A549 (cell line): ENCODE data around the gene POLR3F. TPM values are rescaled to one million over a fixed set of nuclear protein-coding genes. Genes with fewer than 3 reads are reported as not detected.

Source experiments
- ATAC-seq, 2 experiments: fragments of 200-7000 bp in 1 of 2; fragments of >200 bp in 1 of 2; cut with Nextera tagmentation in 1 of 2; cut with Tn5 transposase in 1 of 2; 3 replicates each; pipeline versions ENCODE4 v1.8.0 to v1.9.1; 2018 to 2020; ENCODE audit warnings: mild to moderate bottlenecking in 1 of 2, moderate library complexity in 1 of 2
- CTCF ChIA-PET: fragments of 300-600 bp; sonication (Branson Sonifier 250); formaldehyde crosslinking; extraction: SDS; loops from one replicate; lab custom pipeline; 2021; ENCODE audit warnings: antibody characterized with exemption, inconsistent platforms; lab: Yijun Ruan, JAX
- POLR2A ChIA-PET: fragments of 350-600 bp; formaldehyde crosslinking; extraction: SDS; loops from one replicate; lab custom pipeline; 2021; ENCODE audit warnings: antibody characterized with exemption, inconsistent platforms; lab: Yijun Ruan, JAX
- DNase-seq, 2 experiments: peaks; one replicate each; pipeline versions ENCODE4 v3.0.0 to v3.0.0-alpha.2; 2011 to 2016; ENCODE audit warnings: low read depth in 1 of 2, low spot score in 1 of 2
- FAIRE-seq: peaks from 2 replicates; lab custom pipeline; 2011; peaks lifted over from hg19 to GRCh38; lab: Jason Lieb, UNC
- H3K27ac ChIP-seq, 2 experiments: fragments of >200 bp; sonication (Bioruptor Twin); formaldehyde crosslinking; 3 replicates each; pipeline ENCODE4 v1.5.1; 2016 to 2017
- H3K4me1 ChIP-seq: fragments of >200 bp; sonication (Bioruptor Twin); formaldehyde crosslinking; 3 replicates; pipeline ENCODE4 v1.6.1; 2016
- H3K4me2 ChIP-seq: fragments of >200 bp; sonication (Bioruptor Twin); formaldehyde crosslinking; 3 replicates; pipeline ENCODE4 v1.6.1; 2016
- H3K4me3 ChIP-seq: fragments of >200 bp; sonication (Bioruptor Twin); formaldehyde crosslinking; 3 replicates; pipeline ENCODE4 v1.5.1; 2016
- H3K9me3 ChIP-seq: fragments of >200 bp; sonication (Bioruptor Twin); formaldehyde crosslinking; 3 replicates; pipeline ENCODE4 v1.6.1; 2016
- FOXS1 ChIP-seq: fragments of 250-450 bp; sonication (Bioruptor Pico); IDR thresholded peaks from 2 replicates; pipeline ENCODE4 v1.5.0; 2020; ENCODE audit warnings: mild to moderate bottlenecking, moderate library complexity
- HEYL ChIP-seq: fragments of 250-450 bp; sonication (Bioruptor Pico); IDR thresholded peaks from 2 replicates; pipeline ENCODE4 v1.8.0; 2021; ENCODE audit warnings: mild to moderate bottlenecking, moderate library complexity
- MAFK ChIP-seq: fragments of 450-650 bp; IDR thresholded peaks from 2 replicates; pipeline ENCODE4 v1.6.1; 2014; ENCODE audit not compliant: partially characterized antibody
- RFX5 ChIP-seq: fragments of 450-650 bp; IDR thresholded peaks from 2 replicates; pipeline ENCODE4 v1.7.1; 2014; ENCODE audit warnings: antibody characterized with exemption, mild to moderate bottlenecking, moderate library complexity
- TP53 ChIP-seq: fragments of 250-450 bp; sonication (Bioruptor Pico); IDR thresholded peaks from 2 replicates; pipeline ENCODE4 v1.5.0; 2021; ENCODE audit warnings: mild to moderate bottlenecking, moderate library complexity
- USF2 ChIP-seq: fragments of 450-650 bp; IDR thresholded peaks from 2 replicates; pipeline ENCODE4 v1.6.1; 2014; ENCODE audit warnings: antibody characterized with exemption
- WGBS: methylation state at CpG from one replicate; pipeline ENCODE4 v1.1.6; 2017; ENCODE audit errors: missing lambda C conversion rate; 5-methylcytosine and 5-hydroxymethylcytosine counted together
- polyA plus RNA-seq, 4 experiments: library from polyadenylated mRNA; depleted of rRNA in 3 of 4; stranded (reverse); fragments of >200 nt; fragmentation: RNase III in 1 of 4; extraction: RNeasy Plus Mini Kit Qiagen cat#74134 plus additional on column Dnase treatment in 1 of 4; gene quantifications; 2 replicates in 3 of 4; 3 replicates in 1 of 4; pipeline ENCODE4 v1.2.3, GENCODE V29; 2011 to 2017
- small RNA-seq, 6 experiments: library from RNA; depleted of rRNA; stranded (forward); fragments of <200 nt; gene quantifications; one replicate each; pipeline ENCODE3, GENCODE V24; 2012

POLR3F gene
- polyA plus RNA-seq, 2 of the 4 experiments (the other 2 are of a cell fraction) = 20.7 to 22.6 TPM

GRCh38 chr20:18533491-18533890, 66.3 kb downstream of the POLR3F start:
- no peak overlapping the region for H3K4me3 ChIP-seq
- WGBS = 15% methylated on average over 1 of the region's 1 CpG
- no peaks in the 10 kb centered on the region for H3K9me3 ChIP-seq
- FAIRE-seq (no peak), DNase-seq (no peak), ATAC-seq (no peak)
- TF ChIP-seq FOXS1 (CRISPR knock-in tag) = no peak
- TF ChIP-seq HEYL = no peak
- CTCF ChIA-PET = no interaction called here
- POLR2A ChIA-PET = interaction anchor here (0.6 kb wide), 1 partner anchor 13 kb away, joined by 3 read pairs; no protein-coding TSS in a partner anchor
- no peak overlapping the region for H3K27ac ChIP-seq
- no peak overlapping the region for H3K4me2 ChIP-seq
- no peaks in the 10 kb centered on the region for H3K4me1 ChIP-seq

GRCh38 chr20:18533978-18534644, 66.9 kb downstream of the POLR3F start:
- DNase-seq (no peak), FAIRE-seq (no peak), ATAC-seq (no peak)
- Histone ChIP-seq H3K27ac (no peak overlapping the region), H3K4me3 (no peak overlapping the region), H3K9me3 (no peaks in the 10 kb centered on the region), H3K4me2 (no peak overlapping the region), H3K4me1 (no peaks in the 10 kb centered on the region)
- TF ChIP-seq RFX5 (no peak), MAFK (peak; percentile 69), FOXS1 (CRISPR knock-in tag) (no peak), TP53 (CRISPR knock-in tag) (no peak), USF2 (no peak)
- ChIA-PET CTCF (no interaction called here), POLR2A (no interaction called here)
- WGBS = 84% methylated on average over 6 of the region's 6 CpGs

Small RNA genes within 50 kb of the gene (small RNA-seq; reads per million reads assigned to genes)
- gene MIR3192 (0 reads per million in 6 experiments), gene RNA5SP476 (0 reads per million in 6 experiments)

Other genes with a start within 250 kb of the POLR3F start
- gene ZNF133, start 178.9 kb upstream of the POLR3F start, polyA plus RNA-seq (2011; rRNA removed) = 11.6 and 16.6 TPM in 2 replicates
- gene ZNF133, start 178.9 kb upstream of the POLR3F start, polyA plus RNA-seq (2017; fragmentation: RNase III; extraction: RNeasy Plus Mini Kit Qiagen cat#74134 plus additional on column Dnase treatment) = 9.2 to 11.0 TPM (median 9.8 TPM) in 3 replicates
- 5.1 and 5.8 TPM in 2 replicates for gene DZANK1, start 360 bp upstream of the POLR3F start, polyA plus RNA-seq (2011; rRNA removed)
- gene DZANK1, start 360 bp upstream of the POLR3F start, polyA plus RNA-seq (2017; fragmentation: RNase III; extraction: RNeasy Plus Mini Kit Qiagen cat#74134 plus additional on column Dnase treatment) = 3.3 to 3.8 TPM (median 3.5 TPM) in 3 replicates
- gene RBBP9, start 29.8 kb downstream of the POLR3F start, polyA plus RNA-seq (2011; rRNA removed) = 35.1 and 41.1 TPM in 2 replicates
- 18.6 to 21.5 TPM (median 20.7 TPM) in 3 replicates for gene RBBP9, start 29.8 kb downstream of the POLR3F start, polyA plus RNA-seq (2017; fragmentation: RNase III; extraction: RNeasy Plus Mini Kit Qiagen cat#74134 plus additional on column Dnase treatment)
- gene SEC23B, start 40.5 kb downstream of the POLR3F start, polyA plus RNA-seq (2011; rRNA removed) = 158 and 186 TPM in 2 replicates
- 71.4 to 74.8 TPM (median 72.2 TPM) in 3 replicates for gene SEC23B, start 40.5 kb downstream of the POLR3F start, polyA plus RNA-seq (2017; fragmentation: RNase III; extraction: RNeasy Plus Mini Kit Qiagen cat#74134 plus additional on column Dnase treatment)
- gene SMIM26, start 100.0 kb downstream of the POLR3F start, polyA plus RNA-seq (2011; rRNA removed) = 291 and 338 TPM in 2 replicates
- gene SMIM26, start 100.0 kb downstream of the POLR3F start, polyA plus RNA-seq (2017; fragmentation: RNase III; extraction: RNeasy Plus Mini Kit Qiagen cat#74134 plus additional on column Dnase treatment) = 202 to 209 TPM (median 207 TPM) in 3 replicates
- 74.7 and 99.3 TPM in 2 replicates for gene DTD1, start 120.7 kb downstream of the POLR3F start, polyA plus RNA-seq (2011; rRNA removed)
- gene DTD1, start 120.7 kb downstream of the POLR3F start, polyA plus RNA-seq (2017; fragmentation: RNase III; extraction: RNeasy Plus Mini Kit Qiagen cat#74134 plus additional on column Dnase treatment) = 72.5 to 76.3 TPM (median 72.8 TPM) in 3 replicates